HFF-Myc (cell line): ENCODE data around the gene FREM1.

Source experiments
- DNase-seq: peaks from one replicate; pipeline ENCODE4 v3.0.0-alpha.2; 2011; ENCODE audit warnings: low read depth; ENCODE audit errors: extremely low read depth
- H3K4me3 ChIP-seq: replicated peaks from 2 replicates; pipeline ENCODE4 v1.5.1; 2011; ENCODE audit warnings: low read depth, mild to moderate bottlenecking, control low read depth, low read length
- CTCF ChIP-seq: IDR thresholded peaks from 2 replicates; pipeline ENCODE4 v1.5.1; 2012; ENCODE audit warnings: mild to moderate bottlenecking, low read depth, low read length, control low read depth; ENCODE audit errors: missing control alignments

Gene FREM1

DNA sequence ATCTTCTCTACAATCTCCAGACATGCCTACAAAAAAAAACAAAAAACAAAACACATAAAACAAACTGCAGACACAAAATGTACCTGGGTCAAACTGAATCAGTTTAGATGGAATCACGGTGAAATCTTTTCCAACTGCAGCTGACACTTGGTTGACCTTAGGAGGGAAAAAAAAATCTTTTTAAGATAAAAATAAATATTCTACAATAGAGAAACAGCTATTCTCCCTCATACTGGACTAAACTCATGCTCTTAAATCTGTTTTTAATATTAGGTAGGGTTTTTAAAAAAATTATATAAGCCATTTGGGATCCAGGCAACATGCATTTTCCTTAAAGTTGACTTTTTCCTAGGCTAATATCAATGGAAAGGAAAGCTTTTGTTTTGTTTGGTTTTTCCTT lies 153.9 kb downstream of the FREM1 start:
- TF ChIP-seq CTCF, result no peak
- DNase-seq, result no peak
- no peak overlapping the region for H3K4me3 ChIP-seq

GRCh38 chr9:14752871-14753270 lies 157.4 kb downstream of the FREM1 start:
- no peak for DNase-seq
- no peak overlapping the region for H3K4me3 ChIP-seq
- no peak for TF ChIP-seq CTCF

- no peak for DNase-seq
- no peak for TF ChIP-seq CTCF
Observed at GRCh38 chr9:14752271-14752670, 158.0 kb downstream of the FREM1 start.

DNA sequence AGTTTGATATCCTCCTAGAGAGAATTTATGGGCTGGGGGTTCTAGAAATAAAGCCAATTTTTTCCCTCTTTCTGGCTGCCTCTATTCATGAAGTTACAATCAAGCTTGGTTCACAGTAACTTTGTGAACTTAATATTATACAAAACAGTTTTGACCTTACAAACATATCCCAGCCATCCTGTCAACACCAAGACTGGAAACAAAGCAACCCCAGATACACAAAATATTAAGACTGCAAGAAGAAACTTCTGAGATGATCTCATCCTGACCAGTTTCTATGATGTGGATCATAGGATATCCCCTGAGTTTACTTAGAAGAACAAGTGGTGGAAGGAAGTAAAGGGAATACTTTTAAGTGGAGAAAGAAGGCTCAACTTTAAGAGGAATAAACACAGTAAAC lies 159.4 kb downstream of the FREM1 start:
- no peak for DNase-seq
- TF ChIP-seq CTCF, result no peak
- H3K4me3 ChIP-seq, result no peak overlapping the region

More at GRCh38 chr9:14752271-14752670, 158.0 kb downstream of the FREM1 start:
- H3K4me3 ChIP-seq, result no peak overlapping the region

DNA sequence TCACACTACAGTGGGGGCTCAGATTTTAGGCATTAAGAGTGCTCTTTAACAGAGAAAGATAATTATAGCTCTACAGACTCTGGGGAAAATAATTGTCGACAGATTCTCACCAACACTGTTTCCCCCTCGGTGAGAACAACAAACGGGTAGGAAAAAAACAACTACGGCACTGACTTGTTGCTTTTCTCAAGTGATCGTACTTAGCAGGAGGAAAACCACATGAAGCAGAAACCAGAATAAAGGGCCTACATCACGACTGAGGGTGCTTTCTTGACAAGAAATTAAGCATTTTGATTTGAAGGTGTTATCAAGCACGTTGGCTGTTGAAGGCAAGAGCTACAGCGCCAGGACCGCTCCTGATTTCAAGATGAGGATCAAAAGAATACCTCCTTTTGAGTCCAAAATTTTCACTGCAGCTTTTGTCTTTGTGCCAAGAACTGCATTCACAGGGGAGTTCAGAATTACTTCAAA lies 160.5 kb downstream of the FREM1 start:
- no peak for DNase-seq
- H3K4me3 ChIP-seq, result no peak overlapping the region
- TF ChIP-seq CTCF, result no peak

GRCh38 chr9:14748373-14748772 lies 161.9 kb downstream of the FREM1 start:
- no peak for DNase-seq
- no peak for TF ChIP-seq CTCF

DNA sequence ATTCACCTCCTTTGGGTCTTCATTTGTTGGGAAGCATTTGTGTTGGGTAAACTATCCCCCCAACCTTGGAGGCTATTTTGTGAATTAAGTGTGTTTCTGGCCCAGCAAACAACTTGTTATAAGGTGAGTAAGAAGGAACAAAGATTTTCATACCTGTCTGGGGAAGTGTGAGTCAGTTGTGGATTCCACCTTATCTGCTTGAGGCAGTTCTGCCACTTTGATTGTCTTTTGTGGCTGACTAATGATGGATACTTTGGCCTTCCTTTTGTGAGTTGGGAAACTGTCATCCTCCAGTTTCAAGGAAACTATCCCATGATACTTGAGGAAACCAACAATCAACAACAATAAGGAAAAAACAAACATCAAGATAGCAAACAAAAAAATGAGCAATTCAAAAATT lies 163.1 kb downstream of the FREM1 start:
- TF ChIP-seq CTCF, result no peak
- H3K4me3 ChIP-seq, result no peak overlapping the region
- no peak for DNase-seq

More at GRCh38 chr9:14748373-14748772, 161.9 kb downstream of the FREM1 start:
- H3K4me3 ChIP-seq, result no peak overlapping the region
